GM18520 (cell line): Measurements from ENCODE around the gene PRKAR1B.
"Not testable (repeated sequence)": the region's sequence is repeated elsewhere in the genome, so short reads cannot be mapped to it uniquely, and the experiment has no call there.

Source experiments
- ATAC-seq: cut with Tn5 transposase; IDR thresholded peaks from one replicate; pipeline ENCODE4 v1.9.1; 2021; ENCODE audit not compliant: unreplicated experiment

Gene PRKAR1B

DNA sequence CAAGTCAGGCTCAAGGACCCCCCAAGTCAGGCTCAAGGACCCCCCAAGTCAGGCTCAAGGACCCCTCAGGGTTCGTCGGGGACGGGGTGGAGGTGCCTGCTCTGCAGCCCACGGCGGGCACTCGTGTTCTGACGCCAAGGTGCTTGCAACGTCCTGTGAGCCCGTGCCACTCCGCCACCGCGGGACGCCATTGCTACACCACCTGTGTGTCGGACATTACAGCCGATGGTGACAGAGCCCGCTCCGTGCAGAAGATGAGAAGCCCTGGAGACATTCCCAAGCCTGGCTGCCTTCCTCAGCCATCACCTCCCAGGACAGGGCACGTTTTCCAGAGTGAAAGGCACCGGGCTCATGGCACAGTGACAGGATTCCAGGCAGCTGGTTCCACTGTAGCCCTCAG is 98.3 kb downstream of the PRKAR1B start:
- ATAC-seq = no peak

DNA sequence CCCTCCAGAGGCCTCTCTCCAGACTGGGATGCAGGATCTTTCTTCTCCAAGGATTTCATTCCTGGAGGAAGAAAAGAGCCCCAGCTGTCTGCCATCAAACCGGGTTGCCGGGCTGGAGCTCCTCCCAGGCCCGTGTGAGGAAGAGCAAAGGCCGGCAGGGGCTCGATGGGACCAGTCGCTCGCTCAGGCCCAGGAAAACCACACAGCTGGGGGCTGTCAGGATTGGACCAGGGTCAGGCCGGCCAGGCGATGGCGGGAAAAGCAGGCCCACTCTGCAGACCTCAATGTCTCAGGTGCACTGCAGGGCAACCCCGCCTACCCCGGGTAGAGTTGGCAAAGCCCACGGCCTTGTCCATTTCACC is 98.7 kb downstream of the PRKAR1B start:
- no peak for ATAC-seq

DNA sequence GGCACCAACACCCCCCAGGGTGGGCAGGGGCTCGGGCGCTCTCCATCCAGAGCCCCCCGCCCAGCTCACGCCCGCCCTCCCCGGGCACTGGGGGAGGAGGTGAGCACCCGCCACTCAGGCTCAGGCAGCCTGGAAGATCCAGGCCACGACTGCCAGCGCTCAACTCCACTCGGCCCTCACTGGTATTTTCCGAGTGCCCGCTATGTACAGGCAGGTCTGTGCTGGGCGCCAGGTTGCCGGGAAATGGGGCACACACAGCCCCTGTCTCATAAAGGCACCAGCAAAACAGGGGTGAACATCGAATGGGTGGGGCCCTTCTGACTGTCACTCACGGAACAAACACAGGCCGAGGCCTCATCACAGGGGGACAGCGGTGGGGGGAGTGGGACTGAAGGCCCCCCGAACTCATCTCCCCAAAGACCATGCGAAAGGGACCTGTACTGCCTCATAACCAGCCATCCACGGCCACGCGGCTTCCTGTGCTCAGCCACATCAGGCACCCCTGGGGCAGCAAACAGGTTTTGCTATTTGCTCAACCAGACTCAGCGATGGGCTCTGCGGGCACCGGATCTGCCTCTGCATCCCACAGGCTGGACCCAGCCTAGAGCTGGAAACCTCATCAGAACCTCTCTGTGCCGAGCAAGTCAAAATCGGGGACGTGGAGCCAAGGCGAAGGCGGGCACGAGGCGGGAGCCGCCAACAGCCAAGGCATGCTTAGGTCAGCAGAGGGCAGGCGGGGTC is 99.2 kb downstream of the PRKAR1B start:
- ATAC-seq = no peak

DNA sequence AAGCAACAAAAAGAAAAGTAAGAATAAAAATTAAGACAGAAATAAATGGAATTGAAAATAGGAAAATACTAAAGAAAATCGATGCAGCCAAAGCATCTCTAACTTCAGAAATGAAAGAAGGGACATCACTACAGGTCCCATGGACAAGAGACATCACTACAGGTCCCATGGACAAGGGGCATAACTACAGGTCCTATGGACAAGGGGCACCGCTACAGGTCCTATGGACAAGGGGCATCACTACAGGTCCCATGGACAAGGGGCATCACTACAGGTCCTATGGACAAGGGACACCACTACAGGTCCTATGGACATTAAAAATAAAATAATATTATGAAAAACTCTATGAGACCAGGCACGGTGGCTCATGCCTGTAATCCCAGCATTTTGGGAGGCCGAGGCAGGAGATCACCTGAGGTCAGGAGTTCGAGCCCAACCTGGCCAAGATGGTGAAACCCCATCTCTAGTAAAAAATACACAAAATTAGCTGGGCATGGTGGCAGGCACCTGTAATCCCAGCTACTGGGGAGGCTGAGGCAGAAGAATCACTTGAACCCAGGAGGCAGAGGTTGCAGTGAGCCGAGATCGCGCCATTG is 101.6 kb downstream of the PRKAR1B start:
- no peak for ATAC-seq

DNA sequence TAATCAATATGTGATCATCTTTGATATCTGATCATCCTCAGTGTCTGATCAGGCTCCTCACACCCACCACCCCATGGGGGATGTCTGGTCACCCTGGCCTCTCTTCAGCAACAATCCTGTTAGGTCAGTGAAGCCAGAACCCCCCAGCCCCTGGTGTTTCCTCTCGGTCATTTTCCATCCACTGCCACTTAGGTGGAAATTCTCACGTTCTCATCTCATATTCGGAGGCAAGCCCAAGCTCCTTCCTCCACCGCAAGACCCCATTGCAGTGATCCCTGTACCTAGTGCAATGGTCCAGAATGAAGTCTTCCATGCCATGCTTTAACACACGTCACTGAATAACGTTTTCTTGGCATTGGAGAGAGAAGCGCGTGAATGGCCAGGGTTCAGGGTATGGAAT is 103.6 kb downstream of the PRKAR1B start:
- no peak for ATAC-seq

DNA sequence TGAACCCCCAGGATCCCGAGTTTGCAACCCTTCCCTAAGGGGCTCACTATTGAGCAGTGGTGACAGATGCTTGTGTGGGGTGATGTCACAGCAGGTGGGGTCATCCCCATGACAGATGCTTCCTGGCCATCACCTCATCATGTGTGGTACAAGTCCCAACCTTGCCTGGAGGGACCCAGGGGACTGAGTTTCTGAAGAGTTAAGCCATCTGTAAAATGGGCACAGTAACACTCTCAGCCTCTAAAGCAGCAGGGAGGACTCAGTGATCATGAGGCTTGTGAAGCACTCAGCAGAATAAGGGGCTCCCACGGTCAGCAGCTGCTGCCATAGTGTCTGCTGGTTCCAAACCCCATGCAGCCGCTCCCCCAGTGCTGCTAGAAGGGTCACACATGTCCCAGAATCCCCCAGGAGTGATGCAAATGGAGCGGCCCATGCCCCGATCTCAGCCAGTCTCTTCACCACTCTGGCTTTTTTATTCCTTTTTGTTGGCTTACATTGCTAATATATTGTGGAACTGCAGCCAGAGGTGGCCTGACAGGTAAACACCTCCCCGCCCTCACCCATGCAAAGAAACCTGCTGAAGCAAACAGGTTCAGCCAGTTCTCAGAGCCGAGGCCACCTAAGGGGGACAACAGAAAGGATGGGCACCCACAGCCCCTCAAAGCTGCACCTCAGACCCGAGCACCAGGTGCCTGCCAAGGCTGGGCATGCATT is 105.4 kb downstream of the PRKAR1B start:
- ATAC-seq = no peak

DNA sequence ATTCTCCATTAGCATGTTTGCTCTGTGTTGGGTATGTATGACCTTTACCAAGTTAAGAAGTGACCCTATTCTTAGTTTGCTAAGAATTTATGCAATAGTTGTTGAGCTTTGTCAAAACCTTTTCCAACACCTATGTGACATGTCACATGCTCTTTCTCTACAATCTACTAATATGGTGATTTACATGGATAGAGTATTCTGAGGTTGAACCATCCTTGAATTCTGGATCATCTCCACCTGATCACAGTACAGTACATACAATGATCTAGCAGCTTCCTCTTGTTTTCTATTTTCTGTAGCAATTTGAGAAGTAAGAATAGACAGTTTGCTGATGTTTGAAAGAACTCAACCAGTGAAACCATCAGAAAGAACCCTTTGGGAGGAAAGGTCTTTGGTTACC is 106.2 kb downstream of the PRKAR1B start:
- ATAC-seq = no peak

DNA sequence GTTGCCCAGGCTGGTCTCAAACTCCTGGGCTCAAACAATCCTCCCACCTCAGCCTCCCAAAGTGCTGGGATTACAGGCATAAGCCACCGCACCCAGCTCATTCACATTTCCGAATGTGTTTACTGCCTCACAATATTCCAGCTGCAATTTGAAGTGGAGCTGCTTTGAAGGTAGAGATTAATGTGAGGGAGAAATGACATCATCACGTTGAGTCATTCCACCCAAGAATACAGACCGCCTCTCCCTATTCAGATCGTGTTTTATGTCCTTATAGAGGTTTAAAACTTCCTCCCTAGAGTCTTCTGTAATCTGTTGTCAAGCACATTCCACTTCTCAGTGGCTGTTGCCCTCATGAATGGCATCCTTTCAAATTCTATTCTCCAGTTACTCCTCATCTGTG is 107.0 kb downstream of the PRKAR1B start:
- no peak for ATAC-seq

DNA sequence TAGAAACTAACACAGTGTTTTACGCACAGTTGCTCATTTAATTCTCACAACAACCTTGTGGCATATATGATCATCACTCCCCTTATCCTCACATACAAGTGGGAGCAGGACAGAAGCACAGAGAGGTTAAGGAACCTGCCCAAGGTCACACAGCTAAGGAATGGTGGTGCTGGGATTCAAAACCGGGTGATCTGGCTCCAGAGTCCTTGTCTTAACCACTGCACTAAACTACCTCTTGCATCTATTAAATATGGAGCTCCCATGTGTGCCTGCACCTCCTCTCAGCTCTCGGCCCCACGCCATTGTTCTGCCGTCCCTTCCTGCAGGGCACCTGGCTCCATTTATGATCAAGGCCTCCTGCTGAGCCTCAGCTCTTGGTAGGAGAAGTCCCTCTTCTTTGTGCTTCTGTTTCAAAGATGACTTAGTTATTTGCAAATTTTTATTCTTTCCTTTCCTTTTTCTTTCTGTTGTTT is 107.7 kb downstream of the PRKAR1B start:
- no peak for ATAC-seq

DNA sequence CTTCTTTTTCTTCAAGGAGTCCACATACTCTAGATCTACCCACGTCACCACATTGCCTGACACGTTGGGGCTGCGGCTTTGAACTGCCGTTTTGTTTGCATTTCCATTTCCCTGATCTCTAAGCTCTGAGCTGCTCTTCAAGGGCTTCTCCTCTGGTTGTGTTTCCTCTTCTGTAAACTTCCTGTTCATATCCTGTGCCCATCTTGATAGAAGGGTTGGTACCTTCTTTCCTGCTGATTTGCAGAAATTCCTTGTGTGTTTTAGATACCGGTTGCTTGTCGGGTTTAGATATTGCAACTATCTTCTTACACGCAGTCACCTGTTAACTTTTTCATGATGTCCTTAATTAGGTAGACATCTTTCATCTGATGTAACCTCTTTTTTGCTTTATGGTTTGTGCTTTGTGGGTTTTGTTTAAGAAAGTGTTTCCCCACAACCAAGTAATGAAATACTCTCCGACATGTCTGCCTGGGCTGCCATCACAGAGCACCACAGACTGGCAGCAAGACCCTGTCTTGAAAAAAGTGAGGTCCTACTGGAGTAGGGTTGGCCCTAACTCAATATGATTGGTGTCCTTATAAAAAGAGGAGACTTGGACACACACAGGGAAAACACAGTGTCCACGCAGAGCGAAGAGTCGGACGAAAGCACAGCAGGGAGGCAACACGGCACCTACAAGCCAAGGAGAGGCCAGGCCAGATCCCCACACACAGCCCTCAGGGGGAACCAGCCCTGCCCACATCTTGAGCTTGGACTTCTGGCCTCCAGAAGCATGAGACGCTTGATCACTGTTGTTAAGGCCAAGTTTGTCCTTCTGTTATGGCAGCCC is 108.3 kb downstream of the PRKAR1B start:
- no peak for ATAC-seq

DNA sequence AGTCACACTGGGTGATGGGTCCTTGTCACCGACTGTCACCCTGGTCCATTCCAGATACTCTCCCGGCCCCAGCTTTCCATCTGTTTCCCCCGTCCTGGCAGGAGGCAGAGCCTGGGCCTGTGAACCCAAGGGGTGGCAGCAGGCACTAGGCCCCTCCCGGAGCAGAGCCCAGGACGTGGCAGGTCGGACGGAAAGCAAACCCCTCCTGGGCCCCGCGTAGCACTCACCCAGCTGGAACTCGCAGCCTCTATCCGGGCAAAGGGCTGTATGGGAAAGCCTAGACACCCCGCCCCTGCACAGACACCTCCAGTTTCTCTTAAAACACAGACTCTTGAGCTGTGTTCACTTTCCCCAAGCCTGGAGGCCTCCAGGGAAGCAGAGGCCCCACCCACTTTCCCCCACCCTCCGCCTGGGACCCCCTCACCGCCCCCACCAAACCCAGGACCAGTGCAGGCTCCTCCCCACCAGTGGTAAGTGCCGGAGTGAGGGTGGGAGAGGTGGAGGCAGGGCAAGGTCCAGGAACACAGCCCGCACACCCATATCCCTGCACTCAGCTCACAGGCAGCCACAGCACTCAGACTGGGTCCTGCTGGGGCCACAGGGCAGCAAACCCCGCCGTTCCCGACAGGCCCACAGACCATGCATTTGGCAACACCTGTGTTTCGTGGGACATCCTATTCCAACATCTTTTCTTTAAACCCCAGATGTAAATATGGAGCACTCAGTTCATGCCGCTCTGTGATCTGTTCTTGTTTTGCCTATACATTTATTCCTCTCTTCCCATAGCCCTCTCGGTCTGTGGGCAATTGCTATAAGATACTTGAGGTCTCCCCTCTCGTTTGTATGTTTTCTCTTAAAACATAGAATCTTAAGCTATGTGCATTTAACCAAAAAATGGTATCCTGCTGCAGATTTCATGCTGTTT is 109.2 kb downstream of the PRKAR1B start:
- no peak for ATAC-seq

DNA sequence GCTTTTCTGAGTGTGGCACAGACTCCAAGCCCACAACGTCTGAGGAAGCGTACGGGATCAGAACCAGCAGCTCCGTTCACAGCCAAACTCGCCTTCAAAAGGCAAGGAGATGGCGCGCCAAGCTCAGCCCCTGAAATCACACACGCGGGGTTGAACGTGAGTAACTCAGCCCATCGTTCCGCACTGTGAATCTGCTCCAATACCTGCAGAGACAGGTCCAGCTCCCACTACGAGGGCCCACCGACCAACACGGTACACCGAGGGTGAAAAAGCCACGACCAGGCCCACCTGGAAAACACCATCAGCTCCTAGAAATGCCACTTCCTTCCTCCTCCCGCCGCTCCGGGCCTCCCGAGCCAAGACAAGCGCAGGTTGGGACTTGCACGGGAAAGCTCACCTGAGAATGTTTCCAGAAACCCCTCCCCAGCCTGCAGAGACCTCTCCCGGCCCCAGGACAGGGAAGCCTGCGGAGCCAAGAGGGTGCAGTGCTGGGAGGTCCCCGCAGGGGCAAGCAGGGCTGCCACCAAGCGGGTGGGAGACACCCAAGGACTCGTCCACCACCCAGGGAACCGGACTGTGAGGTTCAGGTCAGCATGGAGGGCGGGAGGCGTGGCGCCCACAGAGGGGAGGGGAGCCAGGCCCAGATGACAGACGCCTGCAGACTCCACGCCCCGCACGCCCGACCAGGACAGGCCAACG is 113.5 kb downstream of the PRKAR1B start:
- ATAC-seq = no peak

DNA sequence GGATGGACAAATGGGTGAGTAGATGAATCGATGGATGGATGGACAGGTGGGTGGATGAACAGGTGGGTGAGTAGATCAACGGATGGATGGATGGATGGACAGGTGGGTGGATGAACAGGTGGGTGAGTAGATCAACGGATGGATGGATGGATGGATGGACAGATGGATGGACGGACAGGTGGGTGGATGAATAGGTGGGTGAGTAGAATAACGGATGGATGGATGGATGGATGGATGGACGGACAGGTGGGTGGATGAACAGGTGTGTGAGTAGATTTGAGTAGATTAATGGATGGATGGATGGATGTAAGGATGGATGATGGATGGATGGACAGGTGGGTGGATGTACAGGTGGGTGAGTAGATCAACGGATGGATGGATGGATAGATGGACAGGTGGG is 115.2 kb downstream of the PRKAR1B start:
- not testable (repeated sequence) for ATAC-seq

DNA sequence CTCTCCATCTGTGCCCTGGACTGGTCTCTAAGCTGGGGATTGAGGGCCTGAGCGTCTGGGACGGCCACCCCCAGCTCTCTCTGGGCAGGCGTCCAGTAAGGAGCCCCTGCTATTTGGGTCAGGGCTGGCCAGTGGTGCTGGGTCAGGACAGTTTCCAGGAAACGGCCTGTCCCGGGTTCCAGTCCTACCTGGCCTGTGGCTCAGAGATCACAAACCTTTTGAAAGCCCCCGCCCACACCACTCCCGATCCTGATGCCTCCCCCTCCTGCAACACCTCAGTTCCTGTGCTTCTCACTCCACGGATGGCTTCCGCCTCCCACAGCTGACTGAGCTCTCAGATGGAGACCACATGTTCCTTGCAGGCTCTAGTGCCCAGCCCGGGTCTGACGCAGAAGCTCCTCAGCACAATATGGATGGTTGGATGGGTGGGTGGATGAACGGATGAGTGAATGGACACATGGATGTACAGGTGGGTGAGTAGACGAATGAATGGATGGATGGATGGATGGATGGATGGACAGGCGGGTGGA is 115.7 kb downstream of the PRKAR1B start:
- ATAC-seq = no peak

DNA sequence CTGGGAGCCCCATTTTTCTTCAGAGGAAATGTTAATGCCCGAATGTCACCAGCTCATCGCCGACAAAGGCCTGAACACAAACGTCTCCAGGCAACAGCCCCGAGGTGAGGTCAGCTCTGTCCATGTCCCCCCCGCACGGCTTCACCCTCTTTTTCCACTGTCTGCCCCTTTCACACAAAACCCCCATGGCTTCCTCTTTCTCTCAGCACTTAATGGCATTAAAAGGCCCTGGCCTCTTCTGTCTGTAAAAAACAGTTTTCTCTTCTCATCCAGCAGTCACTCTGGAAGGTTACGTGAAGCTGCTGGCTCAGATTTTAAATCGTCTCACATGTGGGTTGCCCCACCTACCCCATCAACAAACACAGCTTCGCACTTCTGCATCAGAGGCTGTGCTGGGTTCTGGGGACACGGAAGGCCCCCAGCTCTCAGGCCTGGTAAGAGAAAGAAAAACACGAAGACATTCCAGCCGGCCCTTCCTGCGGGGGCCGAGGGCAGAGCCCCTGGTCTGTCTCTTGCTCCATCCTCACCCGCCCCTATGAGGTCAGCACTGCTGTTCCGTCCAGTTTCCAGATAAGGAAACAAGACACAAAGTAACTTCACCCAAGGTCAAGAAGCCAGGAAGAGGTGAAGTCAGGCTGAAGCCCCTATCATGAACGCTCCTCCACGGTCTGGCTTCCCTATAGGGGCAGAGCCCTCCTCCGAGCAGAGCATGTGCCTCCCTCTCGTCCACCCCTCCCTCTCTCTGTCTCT is 116.4 kb downstream of the PRKAR1B start:
- no peak for ATAC-seq

DNA sequence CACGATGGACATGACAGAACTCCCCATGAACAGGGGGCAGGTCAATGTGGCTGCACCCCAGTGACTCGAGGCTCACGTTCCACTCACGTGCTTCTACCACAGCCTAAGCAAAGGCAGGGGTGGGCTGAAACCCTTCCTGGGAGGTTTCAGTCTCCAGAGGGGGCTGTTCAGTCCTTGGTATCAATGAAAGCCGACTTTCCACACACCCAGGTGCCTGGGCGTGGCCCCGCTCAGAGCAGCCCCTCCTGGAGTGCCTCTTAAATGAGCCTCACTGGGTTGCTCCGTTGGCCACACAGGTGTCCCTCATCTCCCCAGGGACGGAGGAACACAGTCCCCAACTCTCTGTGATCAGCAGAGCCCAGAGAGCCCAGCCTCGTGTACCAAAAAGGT is 116.9 kb downstream of the PRKAR1B start:
- no peak for ATAC-seq

DNA sequence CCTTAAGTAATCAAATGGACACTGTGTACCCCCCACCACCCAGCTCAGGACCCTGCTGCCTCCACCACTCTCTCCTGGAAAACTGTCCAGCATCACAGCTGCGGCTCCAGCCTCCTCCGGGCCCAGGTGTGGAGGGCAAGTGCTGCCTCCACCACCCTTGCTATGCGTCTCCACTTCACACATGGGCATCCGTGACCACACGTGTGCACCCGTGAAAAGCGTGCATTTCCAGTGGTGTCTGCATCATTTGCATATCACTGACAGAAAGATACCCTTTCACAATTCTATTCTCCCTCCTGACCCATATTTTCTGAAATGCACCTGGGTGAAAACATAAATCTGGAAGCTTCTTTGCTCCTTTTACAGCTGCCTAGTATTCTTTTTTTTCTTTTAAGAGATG is 117.7 kb downstream of the PRKAR1B start:
- ATAC-seq = no peak

DNA sequence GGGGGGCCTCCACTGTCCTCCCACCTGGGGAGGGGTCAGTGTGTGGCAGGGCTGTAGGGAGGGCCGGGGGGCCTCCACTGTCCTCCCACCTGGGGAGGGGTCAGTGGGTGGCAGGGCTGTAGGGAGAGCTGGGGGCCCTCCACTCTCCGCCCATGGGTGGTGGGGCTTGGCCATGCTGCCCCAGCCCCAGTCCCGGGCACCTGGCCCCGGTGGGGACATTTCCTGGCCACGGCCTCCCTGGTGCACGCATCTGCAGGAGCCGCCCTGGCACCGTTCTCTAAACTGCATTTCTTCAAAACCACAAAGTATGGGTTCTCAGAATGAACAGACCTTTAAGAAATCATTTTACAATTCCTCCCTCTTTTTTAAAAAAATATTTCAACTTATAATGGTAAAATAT is 118.1 kb downstream of the PRKAR1B start:
- ATAC-seq = no peak

DNA sequence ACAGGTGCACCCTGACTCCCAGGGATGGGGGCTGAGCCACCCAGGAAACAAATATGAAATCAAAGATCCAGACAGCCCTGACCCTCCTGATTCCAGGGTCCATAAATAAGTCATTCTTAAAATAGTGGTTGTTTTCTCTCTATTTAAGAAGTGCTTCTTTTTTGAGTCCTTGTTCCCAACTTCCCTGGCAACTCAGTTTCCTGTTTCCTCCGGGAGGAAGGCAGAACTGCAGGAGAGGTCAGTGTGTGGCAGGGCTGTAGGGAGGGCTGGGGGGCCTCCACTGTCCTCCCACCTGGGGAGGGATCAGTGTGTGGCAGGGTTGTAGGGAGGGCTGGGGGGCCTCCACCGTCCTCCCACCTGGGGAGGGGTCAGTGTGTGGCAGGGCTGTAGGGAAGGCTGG is 118.7 kb downstream of the PRKAR1B start:
- ATAC-seq = no peak
